ENCODE data around the gene UNK. TPM values are rescaled to one million over a fixed set of nuclear protein-coding genes. Genes with fewer than 3 reads are reported as not detected.
"Not testable (repeated sequence)": the region's sequence is repeated elsewhere in the genome, so short reads cannot be mapped to it uniquely, and the experiment has no call there.

Gene UNK
- total RNA-seq, 2 experiments from 2014 or later: 19.1 to 21.4 TPM

GRCh38 chr17:75776386-75777295, 8.0 kb upstream of the UNK start:
- Mint-ChIP-seq H3K4me3 (peak overlapping the region; percentile 91), H3K4me1 (ENCODE audit: low read depth) (peaks cover 33% of the 10 kb centered on the region), H3K9me3 (no peaks in the 10 kb centered on the region), H3K27ac (peak overlapping the region; percentile 99), H3K27me3 (ENCODE audit: low read depth) (peaks cover 3% of the 10 kb centered on the region), H3K36me3 (ENCODE audit: low read depth) (peaks cover 35% of the 10 kb centered on the region)
- CTCF ChIA-PET: interaction anchor here (1.0 to 5.7 kb wide), 7 partner anchors 12 to 237 kb away, joined by 3 to 30 read pairs (median 3); partner anchors contain the start of gene GALK1
- intact Hi-C loops (cut with micrococcal nuclease): loop anchor here (1.0 to 5.0 kb wide), 4 partner anchors 8 to 491 kb away; partner anchors contain the start of genes GALR2, SRP68, TRIM65 and UBALD2
- DNase-seq: peak; percentile 59

GRCh38 chr17:75777296-75777922, 7.2 kb upstream of the UNK start:
- Mint-ChIP-seq H3K9me3 (no peaks in the 10 kb centered on the region), H3K27me3 (ENCODE audit: low read depth) (peaks cover 3% of the 10 kb centered on the region), H3K27ac (peak overlapping the region; percentile 99), H3K4me3 (peak overlapping the region; percentile 91), H3K4me1 (ENCODE audit: low read depth) (peaks cover 36% of the 10 kb centered on the region), H3K36me3 (ENCODE audit: low read depth) (peaks cover 35% of the 10 kb centered on the region)
- intact Hi-C loops (cut with micrococcal nuclease): loop anchor here (5.0 kb wide), 3 partner anchors 120 to 490 kb away; partner anchors contain the start of genes GALR2, SRP68, TRIM65 and UBALD2
- CTCF ChIA-PET: interaction anchor here (0.7 to 5.7 kb wide), 7 partner anchors 12 to 383 kb away, joined by 3 to 30 read pairs (median 5); partner anchors contain the start of gene GALK1
- DNase-seq: no peak

- Mint-ChIP-seq H3K36me3 (ENCODE audit: low read depth) (peaks cover 35% of the 10 kb centered on the region), H3K4me1 (ENCODE audit: low read depth) (peaks cover 45% of the 10 kb centered on the region)
- intact Hi-C loops (cut with micrococcal nuclease): loop anchor here (2.0 to 5.0 kb wide), 4 partner anchors 49 to 489 kb away; partner anchors contain the start of genes GALR2, SRP68, TRIM65 and UBALD2
Measured at GRCh38 chr17:75778066-75778860, 6.3 kb upstream of the UNK start.

GRCh38 chr17:75778861-75779249, 5.8 kb upstream of the UNK start:
- Mint-ChIP-seq H3K27ac (peak overlapping the region; percentile 99), H3K9me3 (no peaks in the 10 kb centered on the region), H3K36me3 (ENCODE audit: low read depth) (peaks cover 35% of the 10 kb centered on the region), H3K4me1 (ENCODE audit: low read depth) (peaks cover 50% of the 10 kb centered on the region), H3K27me3 (ENCODE audit: low read depth) (peaks cover 3% of the 10 kb centered on the region), H3K4me3 (peak overlapping the region; percentile 91)
- no peak for DNase-seq
- intact Hi-C loops (cut with micrococcal nuclease): loop anchor here (1.0 to 5.0 kb wide), 7 partner anchors 48 to 488 kb away; partner anchors contain the start of genes GALR2, SRP68, TRIM65 and UBALD2
- CTCF ChIA-PET: interaction anchor here (0.8 to 5.7 kb wide), 2 partner anchors 11 to 14 kb away, joined by 4 to 30 read pairs; partner anchors contain the start of gene GALK1

More at GRCh38 chr17:75778066-75778860, 6.3 kb upstream of the UNK start:
- Mint-ChIP-seq H3K27ac (peak overlapping the region; percentile 99), H3K4me3 (peak overlapping the region; percentile 91)
- H3K27me3 Mint-ChIP-seq (ENCODE audit: low read depth); H3K9me3 Mint-ChIP-seq; DNase-seq: not testable (repeated sequence)
- CTCF ChIA-PET: interaction anchor here (0.7 to 5.7 kb wide), 6 partner anchors 10 to 384 kb away, joined by 3 to 30 read pairs (median 5); partner anchors contain the start of gene GALK1

- H3K9me3 Mint-ChIP-seq: no peaks in the 10 kb centered on the region
- peak overlapping the region; percentile 99 for H3K27ac Mint-ChIP-seq
- H3K4me3 Mint-ChIP-seq: peak overlapping the region; percentile 91
- CTCF ChIA-PET: interaction anchor here (1.0 to 5.7 kb wide), 3 partner anchors 14 to 77 kb away, joined by 3 to 30 read pairs (median 4); partner anchors contain the start of gene GALK1
- peaks cover 54% of the 10 kb centered on the region for H3K4me1 Mint-ChIP-seq (ENCODE audit: low read depth)
- peaks cover 3% of the 10 kb centered on the region for H3K27me3 Mint-ChIP-seq (ENCODE audit: low read depth)
- peak; percentile 97 for DNase-seq
- intact Hi-C loops (cut with micrococcal nuclease): loop anchor here (1.0 to 5.0 kb wide), 7 partner anchors 47 to 488 kb away; partner anchors contain the start of genes GALR2, SRP68, TRIM65 and UBALD2
- peaks cover 35% of the 10 kb centered on the region for H3K36me3 Mint-ChIP-seq (ENCODE audit: low read depth)
Measured at GRCh38 chr17:75779250-75779986, 5.2 kb upstream of the UNK start.

- intact Hi-C loops (cut with micrococcal nuclease): loop anchor here (1.0 to 10.0 kb wide), 11 partner anchors 47 to 735 kb away; partner anchors contain the start of genes GALR2, GGA3, MRPS7 and SRP68
- no peaks in the 10 kb centered on the region for H3K9me3 Mint-ChIP-seq
- CTCF ChIA-PET: interaction anchor here (1.0 to 1.4 kb wide), 2 partner anchors 47 to 76 kb away, joined by 3 to 4 read pairs; no protein-coding TSS in a partner anchor
- peaks cover 3% of the 10 kb centered on the region for H3K27me3 Mint-ChIP-seq (ENCODE audit: low read depth)
- peaks cover 54% of the 10 kb centered on the region for H3K4me1 Mint-ChIP-seq (ENCODE audit: low read depth)
- peaks cover 35% of the 10 kb centered on the region for H3K36me3 Mint-ChIP-seq (ENCODE audit: low read depth)
- H3K27ac Mint-ChIP-seq: peak overlapping the region; percentile 99
- no peak for DNase-seq
- peak overlapping the region; percentile 91 for H3K4me3 Mint-ChIP-seq
Measured at GRCh38 chr17:75779987-75780889, 4.4 kb upstream of the UNK start.

GRCh38 chr17:75783069-75783783, 1.4 kb upstream of the UNK start:
- H3K27ac Mint-ChIP-seq: peak overlapping the region; percentile 100
- H3K36me3 Mint-ChIP-seq (ENCODE audit: low read depth): peaks cover 11% of the 10 kb centered on the region
- no peaks in the 10 kb centered on the region for H3K9me3 Mint-ChIP-seq
- peaks cover 50% of the 10 kb centered on the region for H3K4me1 Mint-ChIP-seq (ENCODE audit: low read depth)
- H3K4me3 Mint-ChIP-seq: peak overlapping the region; percentile 90
- CTCF ChIA-PET: interaction anchor here (0.6 to 2.7 kb wide), 18 partner anchors 10 to 729 kb away, joined by 3 to 17 read pairs (median 4); partner anchors contain the start of gene GALK1
- intact Hi-C loops (cut with micrococcal nuclease): loop anchor here (5.0 to 10.0 kb wide), 4 partner anchors 409 to 732 kb away; partner anchors contain the start of genes GGA3, MRPS7 and SUMO2
- no peak for DNase-seq
- peaks cover 3% of the 10 kb centered on the region for H3K27me3 Mint-ChIP-seq (ENCODE audit: low read depth)

GRCh38 chr17:75783803-75784472, 668 bp upstream of the UNK start:
- intact Hi-C loops (cut with micrococcal nuclease): loop anchor here (1.0 to 10.0 kb wide), 13 partner anchors 8 to 731 kb away; partner anchors contain the start of genes ACOX1, GGA3, MRPS7 and RECQL5
- Mint-ChIP-seq H3K4me1 (ENCODE audit: low read depth) (peaks cover 49% of the 10 kb centered on the region), H3K36me3 (ENCODE audit: low read depth) (peaks cover 4% of the 10 kb centered on the region), H3K4me3 (peak overlapping the region; percentile 90), H3K9me3 (no peaks in the 10 kb centered on the region), H3K27ac (peak overlapping the region; percentile 100), H3K27me3 (ENCODE audit: low read depth) (peaks cover 3% of the 10 kb centered on the region)
- peak; percentile 43 for DNase-seq
- CTCF ChIA-PET: interaction anchor here (0.6 to 2.7 kb wide), 11 partner anchors 11 to 278 kb away, joined by 3 to 17 read pairs (median 4); partner anchors contain the start of gene GALK1
